Measurements from ENCODE around the gene NLRP1. TPM values are rescaled to one million over a fixed set of nuclear protein-coding genes. Genes with fewer than 3 reads are reported as not detected.

NLRP1 gene
- total and polyA plus RNA-seq, 9 of the 15 experiments (the other 6 are each of a cell fraction or from before 2014, with no cell fraction given): 4.0 to 69.4 (median 27.7) TPM

DNA sequence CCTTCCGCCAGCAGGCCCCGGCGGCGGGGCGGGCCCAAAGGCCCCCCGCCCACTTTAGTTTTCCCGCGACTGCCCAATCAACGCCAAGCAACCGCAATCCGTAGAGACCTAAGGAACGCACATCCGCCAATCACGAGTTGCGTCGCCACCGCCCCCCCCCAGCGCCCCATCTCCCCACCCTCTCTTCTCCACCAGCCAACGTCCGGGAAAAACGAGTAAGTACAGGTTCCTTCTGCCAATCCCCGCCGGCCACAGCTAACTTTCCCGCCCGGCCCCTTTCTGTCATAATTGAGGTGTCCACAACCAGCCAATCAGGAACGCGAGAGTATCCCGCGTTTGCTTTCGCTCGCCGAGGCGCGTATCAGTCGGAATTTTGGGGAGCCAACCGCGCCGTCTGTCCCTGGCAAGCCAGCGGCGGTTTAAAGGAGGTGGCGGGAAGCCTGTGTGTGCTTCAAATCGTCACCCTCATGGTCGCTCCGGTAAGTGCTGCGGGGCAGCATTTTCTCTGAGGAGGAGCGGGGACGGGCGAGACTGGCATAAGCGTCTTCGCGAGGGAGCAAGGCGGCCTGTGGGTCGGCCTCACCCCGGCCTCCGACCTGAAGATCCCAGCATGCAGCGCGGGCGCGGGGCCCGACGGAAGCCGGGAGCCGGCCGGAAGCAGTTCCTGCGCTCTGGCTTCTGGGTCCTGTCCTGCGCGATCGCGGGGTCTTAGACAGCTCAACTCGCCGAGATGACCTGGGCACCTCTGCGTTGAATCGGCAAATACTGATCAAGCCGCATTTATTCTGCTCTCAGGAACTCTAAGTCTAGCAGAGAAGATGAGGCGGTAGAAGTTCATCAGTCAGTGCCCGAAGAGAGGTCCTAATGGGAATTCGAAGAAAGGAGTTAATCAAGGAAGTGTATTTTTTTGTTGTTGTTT is 97.8 kb downstream of the NLRP1 start, which contains the start of gene MIS12:
MIS12 (plus strand) TSS at position 361 of the 919 bp plus-strand sequence. CDS start 2,297 bp downstream, outside the sequence.
- WGBS (ENCODE audit: insufficient coverage, low coverage, missing lambda C conversion rate): 0% methylated on average over 54 of the region's 77 CpGs
- POLR2A ChIA-PET: interaction anchor here (0.6 to 2.8 kb wide), 6 partner anchors 9 to 555 kb away, joined by 3 to 15 read pairs (median 6); partner anchors contain the start of gene DHX33
- peak within 1 kb of the TSS; percentile 97 for H3K4me3 ChIP-seq
- no peaks in the 10 kb centered on the region; the same call in 1 of the 2 replicates for H4K20me1 ChIP-seq (replicated peaks; ENCODE audit: control insufficient read depth, insufficient read depth, low read length)
- H3K4me2 ChIP-seq (ENCODE audit: insufficient read depth, low read length): peak within 1 kb of the TSS; percentile 94
- H3K27ac ChIP-seq (ENCODE audit: extremely low read depth, low read depth, low read length): peak within 1 kb of the TSS; percentile 100
- ATAC-seq (peak; percentile 97), FAIRE-seq (peak; percentile 54), DNase-seq (ENCODE audit: extremely low read depth in 1 of 4, low spot score in 3 of 4) (peak; percentile 92 to 97 (median 95))
- in situ Hi-C loops (cut with MboI) (no loop called here), intact Hi-C loops (cut with micrococcal nuclease) (loop anchor here (1.0 kb wide), 1 partner anchor 17 kb away; no protein-coding TSS in a partner anchor)
- peak within 1 kb of the TSS; percentile 98 to 100 for H3K9ac ChIP-seq (ENCODE audit: insufficient read depth in 1 of 2, low read depth in 2 of 2, low read length in 2 of 2)
- H3K27me3 ChIP-seq (ENCODE audit: control insufficient read depth in 2 of 2, insufficient read depth in 2 of 2, low read length in 2 of 2): no peaks in the 10 kb centered on the region
- H3K36me3 ChIP-seq (ENCODE audit: control insufficient read depth, insufficient read depth, low read length): peaks cover 65% of the 10 kb centered on the region
- peak within 1 kb of the TSS; percentile 94 for H2AFZ ChIP-seq (ENCODE audit: low read depth, low read length)
- TSS peak; percentile 56 for BruUV-seq (replicated peaks)
- no peaks in the 10 kb centered on the region for H3K9me1 ChIP-seq (ENCODE audit: control insufficient read depth, insufficient read depth, low read length)
- H3K4me1 ChIP-seq (replicated peaks in 1 of 2; ENCODE audit: control insufficient read depth in 2 of 2, insufficient read depth in 2 of 2, low read length in 2 of 2): peaks cover 5 to 8% of the 10 kb centered on the region in 2 experiments; a peak in 2 of 5 replicates
- H3K9me3 ChIP-seq (replicated peaks; ENCODE audit: control insufficient read depth, insufficient read depth, low read depth, low read length): no peaks in the 10 kb centered on the region
- peaks cover 54% of the 10 kb centered on the region for H3K79me2 ChIP-seq (ENCODE audit: control insufficient read depth, insufficient read depth, low read length)
- CTCF ChIA-PET (ENCODE audit: low intra/inter-chr PET ratio): interaction anchor here (0.5 kb wide), 1 partner anchor 27 kb away, joined by 4 read pairs; no protein-coding TSS in a partner anchor
- TF ChIP-seq ZNF197 (CRISPR knock-in tag; IDR thresholded peaks at IDR 0.05; ENCODE audit: low read depth) (no peak), ZBTB33 (CRISPR knock-in tag; IDR thresholded peaks at IDR 0.05) (no peak), NFATC3 (IDR thresholded peaks at IDR 0.05) (no peak), SREBF1 (IDR thresholded peaks at IDR 0.05; ENCODE audit: borderline replicate concordance, low read depth, low read length) (no peak), ZNF174 (CRISPR knock-in tag; IDR thresholded peaks at IDR 0.05) (no peak), ZNF212 (CRISPR knock-in tag; IDR thresholded peaks at IDR 0.05) (no peak), CREM (IDR thresholded peaks at IDR 0.05; ENCODE audit: low read depth) (peak; percentile 81), PHF20 (IDR thresholded peaks at IDR 0.05; ENCODE audit: partially characterized antibody) (peak; percentile 90), POLR3A (IDR thresholded peaks at IDR 0.05; ENCODE audit: borderline replicate concordance, extremely low read depth, insufficient read depth, insufficient read length) (no peak), ZBED1 (IDR thresholded peaks at IDR 0.05) (no peak), BMI1 (IDR thresholded peaks at IDR 0.05; ENCODE audit: low read length) (no peak), CBX5 (IDR thresholded peaks at IDR 0.05; ENCODE audit: borderline replicate concordance, low read depth) (no peak), ZNF263 (CRISPR knock-in tag; IDR thresholded peaks at IDR 0.05; ENCODE audit: borderline replicate concordance) (peak; percentile 45; the same call in 1 of the 2 replicates)
- TF ChIP-seq, protein P1, sequence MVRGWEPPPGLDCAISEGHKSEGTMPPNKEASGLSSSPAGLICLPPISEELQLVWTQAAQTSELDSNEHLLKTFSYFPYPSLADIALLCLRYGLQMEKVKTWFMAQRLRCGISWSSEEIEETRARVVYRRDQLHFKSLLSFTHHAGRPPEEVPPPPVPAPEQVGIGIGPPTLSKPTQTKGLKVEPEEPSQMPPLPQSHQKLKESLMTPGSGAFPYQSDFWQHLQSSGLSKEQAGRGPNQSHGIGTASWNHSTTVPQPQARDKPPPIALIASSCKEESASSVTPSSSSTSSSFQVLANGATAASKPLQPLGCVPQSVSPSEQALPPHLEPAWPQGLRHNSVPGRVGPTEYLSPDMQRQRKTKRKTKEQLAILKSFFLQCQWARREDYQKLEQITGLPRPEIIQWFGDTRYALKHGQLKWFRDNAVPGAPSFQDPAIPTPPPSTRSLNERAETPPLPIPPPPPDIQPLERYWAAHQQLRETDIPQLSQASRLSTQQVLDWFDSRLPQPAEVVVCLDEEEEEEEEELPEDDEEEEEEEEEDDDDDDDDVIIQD (CRISPR knock-in tag; IDR thresholded peaks at IDR 0.05): no peak
- TF ChIP-seq, protein P2, sequence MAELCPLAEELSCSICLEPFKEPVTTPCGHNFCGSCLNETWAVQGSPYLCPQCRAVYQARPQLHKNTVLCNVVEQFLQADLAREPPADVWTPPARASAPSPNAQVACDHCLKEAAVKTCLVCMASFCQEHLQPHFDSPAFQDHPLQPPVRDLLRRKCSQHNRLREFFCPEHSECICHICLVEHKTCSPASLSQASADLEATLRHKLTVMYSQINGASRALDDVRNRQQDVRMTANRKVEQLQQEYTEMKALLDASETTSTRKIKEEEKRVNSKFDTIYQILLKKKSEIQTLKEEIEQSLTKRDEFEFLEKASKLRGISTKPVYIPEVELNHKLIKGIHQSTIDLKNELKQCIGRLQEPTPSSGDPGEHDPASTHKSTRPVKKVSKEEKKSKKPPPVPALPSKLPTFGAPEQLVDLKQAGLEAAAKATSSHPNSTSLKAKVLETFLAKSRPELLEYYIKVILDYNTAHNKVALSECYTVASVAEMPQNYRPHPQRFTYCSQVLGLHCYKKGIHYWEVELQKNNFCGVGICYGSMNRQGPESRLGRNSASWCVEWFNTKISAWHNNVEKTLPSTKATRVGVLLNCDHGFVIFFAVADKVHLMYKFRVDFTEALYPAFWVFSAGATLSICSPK (IDR thresholded peaks at IDR 0.05; ENCODE audit: borderline replicate concordance): no peak

All from K562 (cell line).